GM18507 (cell line): Measurements from ENCODE around the gene PWP1.

Source experiments
- DNase-seq: peaks from one replicate; pipeline ENCODE4 v3.0.0; 2011; ENCODE audit warnings: low read depth; ENCODE audit not compliant: insufficient read length; ENCODE audit errors: extremely low spot score
- FAIRE-seq: peaks from 2 replicates; lab custom pipeline; 2011; peaks lifted over from hg19 to GRCh38; lab: Jason Lieb, UNC

PWP1 gene

GRCh38 chr12:107685360-107686248 is at the start of gene PWP1:
Gene PWP1, plus strand, starts transcription at chr12:107685799. Its CDS starts 101 bp downstream, at chr12:107685900.
- DNase-seq (peak; percentile 96), FAIRE-seq (peak; percentile 92)

GRCh38 chr12:107641154-107641553 is 44.4 kb upstream of the PWP1 start:
- DNase-seq (no peak), FAIRE-seq (no peak)

- DNase-seq (no peak), FAIRE-seq (no peak)
Observed at GRCh38 chr12:107642240-107642639, 43.4 kb upstream of the PWP1 start.

GRCh38 chr12:107645630-107646333 is 39.8 kb upstream of the PWP1 start:
- DNase-seq = no peak
- FAIRE-seq = no peak

- DNase-seq = no peak
- no peak for FAIRE-seq
Observed at GRCh38 chr12:107646436-107646835, 39.2 kb upstream of the PWP1 start.

GRCh38 chr12:107649661-107650061 is 35.9 kb upstream of the PWP1 start:
- no peak for FAIRE-seq
- DNase-seq = no peak

- FAIRE-seq (no peak), DNase-seq (no peak)
Observed at GRCh38 chr12:107650977-107651376, 34.6 kb upstream of the PWP1 start.

GRCh38 chr12:107651571-107652449 is 33.8 kb upstream of the PWP1 start:
- FAIRE-seq (no peak), DNase-seq (no peak)

GRCh38 chr12:107653519-107653918 is 32.1 kb upstream of the PWP1 start:
- FAIRE-seq = no peak
- DNase-seq = no peak

- no peak for FAIRE-seq
Observed at GRCh38 chr12:107654873-107655272, 30.7 kb upstream of the PWP1 start.

GRCh38 chr12:107655281-107656065 is 30.1 kb upstream of the PWP1 start:
- DNase-seq (no peak), FAIRE-seq (no peak)

More at GRCh38 chr12:107654873-107655272, 30.7 kb upstream of the PWP1 start:
- no peak for DNase-seq

- FAIRE-seq = no peak
- DNase-seq = no peak
Observed at GRCh38 chr12:107656302-107656701, 29.3 kb upstream of the PWP1 start.

- FAIRE-seq (no peak), DNase-seq (no peak)
Observed at GRCh38 chr12:107657133-107657532, 28.5 kb upstream of the PWP1 start.

GRCh38 chr12:107657621-107658020 is 28.0 kb upstream of the PWP1 start:
- FAIRE-seq = no peak
- DNase-seq = no peak

GRCh38 chr12:107660235-107660634 is 25.4 kb upstream of the PWP1 start:
- DNase-seq (no peak), FAIRE-seq (no peak)

GRCh38 chr12:107660861-107661415 is 24.7 kb upstream of the PWP1 start:
- DNase-seq = no peak
- FAIRE-seq = no peak

GRCh38 chr12:107661830-107662229 is 23.8 kb upstream of the PWP1 start:
- DNase-seq = no peak
- FAIRE-seq = no peak

- no peak for FAIRE-seq
- DNase-seq = no peak
Observed at GRCh38 chr12:107662484-107662883, 23.1 kb upstream of the PWP1 start.

- DNase-seq = no peak
Observed at GRCh38 chr12:107663277-107663676, 22.3 kb upstream of the PWP1 start.

More at GRCh38 chr12:107663277-107663676, 22.3 kb upstream of the PWP1 start:
- no peak for FAIRE-seq
